Stimulated activated CD4-positive, alpha-beta T cell treated with anti-CD3 and anti-CD28 coated beads, TNF-alpha, amount 100 ng/mL, for 24 hours (primary cell): Measurements from ENCODE around the gene ATG101.

Experiments used
- DNase-seq, 3 experiments: peaks; one replicate each; pipeline ENCODE4 v3.0.0-alpha.2; 2020; ENCODE audit warnings: low read depth in 3 of 3

The ATG101 gene

DNA sequence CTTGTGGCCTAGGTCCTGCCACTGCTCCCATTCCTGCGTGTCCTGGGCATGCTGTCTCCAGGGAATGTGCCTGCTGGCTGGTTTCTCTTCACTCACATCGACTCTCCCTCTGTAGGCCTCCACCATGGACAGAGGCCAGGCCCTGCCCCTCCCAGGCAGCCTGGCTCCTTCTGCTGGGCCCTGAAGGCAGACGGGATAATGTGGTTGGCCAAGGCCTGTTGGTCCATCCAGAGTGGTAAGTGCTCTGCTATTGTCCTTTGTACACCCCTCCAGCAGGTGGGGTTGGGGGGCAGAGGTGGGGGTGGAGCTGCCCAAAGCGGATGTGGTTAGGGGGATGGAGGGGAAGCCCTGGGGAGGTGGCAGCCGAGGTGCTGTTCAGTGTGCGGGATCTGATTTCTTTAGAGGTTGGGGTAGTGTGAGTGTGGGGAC is 28.1 kb upstream of the ATG101 start:
- DNase-seq: no peak

DNA sequence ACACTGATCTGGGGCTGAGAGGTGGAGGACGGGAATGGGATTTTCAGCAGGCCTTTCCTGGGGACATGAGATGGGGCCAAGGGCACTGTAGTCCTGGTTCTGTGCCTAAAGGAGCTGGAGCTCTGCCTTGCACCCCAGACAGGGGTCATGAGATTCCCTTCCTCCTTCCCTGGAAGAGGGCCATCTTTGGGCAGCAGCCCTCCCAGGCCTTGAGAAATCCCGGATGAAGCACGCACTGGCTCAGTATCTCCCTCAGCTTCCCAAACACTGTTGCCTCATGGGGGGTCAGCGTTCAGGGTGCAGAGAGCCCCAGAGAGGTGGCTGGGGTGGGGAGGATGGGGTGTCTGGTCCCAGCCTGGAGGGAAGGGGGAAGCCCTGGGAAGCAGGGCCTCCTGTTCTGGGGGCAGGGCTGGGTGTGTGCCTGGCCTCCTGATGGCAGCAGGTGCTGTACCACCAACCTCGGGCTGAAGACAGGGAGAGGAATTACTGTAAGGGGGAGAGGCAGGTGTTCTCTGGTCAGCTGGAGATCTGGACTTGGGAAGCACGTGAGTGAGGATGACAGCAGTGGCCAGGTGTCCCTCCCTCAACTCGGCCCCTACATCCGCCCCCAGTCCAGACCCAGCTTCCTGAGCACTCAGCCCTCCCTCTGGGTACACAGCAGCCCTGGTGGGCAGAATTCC is 26.9 kb upstream of the ATG101 start:
- no peak for DNase-seq

DNA sequence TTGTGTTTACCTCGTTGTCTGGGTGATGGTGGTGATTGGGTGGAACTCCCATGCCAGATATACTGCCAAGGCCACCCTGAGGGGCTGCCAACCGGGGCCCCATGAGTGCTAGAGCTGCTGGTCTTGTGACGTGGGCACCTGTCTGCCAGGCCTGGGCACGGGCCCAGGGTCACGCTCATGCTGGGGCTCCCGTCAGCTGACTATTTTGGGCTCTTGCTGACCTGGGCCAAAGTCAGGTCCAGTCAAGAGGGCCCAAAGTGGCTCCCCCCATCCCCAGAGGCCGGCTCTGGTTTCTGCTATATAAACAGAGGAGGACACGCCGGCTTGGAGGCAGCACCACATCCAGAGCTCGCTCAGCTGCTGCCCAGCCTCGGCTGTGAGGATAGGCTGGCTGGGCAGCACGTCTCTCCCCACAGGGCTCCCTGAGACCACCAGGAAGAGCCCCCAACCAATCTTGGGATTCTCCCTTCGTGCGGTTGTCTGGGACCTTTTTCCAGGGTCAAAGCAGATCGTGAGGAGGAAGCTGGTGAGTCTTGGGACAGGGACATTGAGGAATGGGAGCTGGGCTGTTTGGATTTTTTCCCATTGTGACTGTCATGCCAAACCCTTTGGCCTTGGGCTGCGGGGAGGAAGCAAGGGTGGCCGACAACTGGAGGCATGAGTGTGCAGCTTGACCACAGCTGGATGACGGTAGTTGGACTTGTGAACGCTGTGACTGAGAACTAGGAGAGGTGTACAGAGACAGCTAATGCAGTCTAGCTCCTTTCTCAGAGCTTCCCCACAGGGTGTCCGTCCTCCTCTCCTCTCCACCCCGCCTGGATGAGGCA is 26.2 kb upstream of the ATG101 start:
- no peak for DNase-seq

DNA sequence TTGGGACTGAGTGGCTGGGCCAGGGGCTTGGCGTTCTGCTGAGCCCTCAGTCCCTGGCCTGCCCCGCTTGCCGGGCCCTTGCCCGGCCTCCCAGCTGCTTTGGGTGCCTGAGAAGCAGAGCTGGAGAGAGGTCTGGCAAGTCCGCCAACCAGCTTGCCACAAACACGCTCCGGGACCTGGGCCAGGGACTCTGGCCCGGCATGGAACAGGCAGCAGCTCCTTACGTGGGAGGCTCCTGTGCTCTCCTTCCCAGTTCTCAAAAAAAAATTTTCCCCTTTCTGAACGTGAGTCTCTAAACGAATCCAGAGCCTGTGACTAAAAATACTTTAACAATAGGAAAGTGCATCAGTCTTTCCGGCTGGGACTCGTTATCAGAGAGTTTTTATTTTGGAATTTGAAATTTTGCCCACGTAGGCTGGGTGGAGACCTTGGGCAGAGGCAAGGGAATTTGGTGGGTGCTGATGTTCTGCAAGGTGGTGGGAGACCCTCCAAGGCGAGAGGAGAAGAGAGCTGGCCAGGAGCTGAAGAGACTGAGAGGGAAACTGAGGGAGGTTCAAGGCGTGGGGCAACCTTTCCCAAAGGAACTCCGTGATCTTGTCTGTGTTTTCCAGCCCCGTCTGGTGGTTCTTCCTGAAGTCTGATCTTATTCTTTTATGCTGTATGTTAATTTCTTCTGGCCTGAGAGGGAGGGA is 25.3 kb upstream of the ATG101 start:
- no peak for DNase-seq

DNA sequence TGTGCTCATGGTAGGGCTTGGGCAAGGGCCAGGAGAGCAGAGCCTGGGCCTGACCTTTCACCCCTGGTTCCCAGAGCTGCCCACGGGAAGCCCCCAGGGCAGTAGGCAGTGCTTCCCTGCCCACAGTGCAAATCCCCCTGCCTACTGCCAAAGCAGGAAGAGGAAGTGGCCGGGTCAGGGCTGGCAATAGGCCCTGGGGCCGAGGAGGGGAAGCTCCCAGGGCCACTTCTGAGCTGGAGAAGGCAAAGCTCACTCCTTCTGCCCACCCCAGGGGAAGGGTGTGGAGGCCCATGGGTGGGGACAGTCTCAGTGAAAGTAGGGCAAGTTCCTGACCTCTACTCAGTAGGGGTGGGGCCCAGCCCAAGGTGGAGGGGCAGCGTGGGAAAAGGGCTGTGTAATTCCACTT is 24.0 kb upstream of the ATG101 start:
- DNase-seq: no peak

DNA sequence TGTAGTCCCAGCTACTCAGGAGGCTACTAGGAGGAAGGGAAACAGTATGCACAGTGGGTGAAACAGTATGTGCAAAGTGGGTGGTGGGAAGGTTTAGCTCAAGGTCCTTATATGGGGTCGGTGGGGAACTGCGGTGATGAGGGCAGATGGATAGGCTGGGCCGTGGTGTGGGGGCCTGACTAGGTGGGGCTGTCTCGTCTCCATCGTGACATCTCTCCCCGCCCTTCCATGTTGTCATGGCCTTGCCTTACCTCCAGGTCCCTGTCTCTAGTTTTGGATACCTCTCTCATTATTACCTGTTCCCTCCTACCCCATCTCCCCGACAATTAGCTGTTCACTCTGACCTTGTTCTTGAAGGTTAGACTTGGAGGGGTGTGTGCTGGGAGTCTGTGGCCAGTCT is 22.9 kb upstream of the ATG101 start:
- DNase-seq: no peak

DNA sequence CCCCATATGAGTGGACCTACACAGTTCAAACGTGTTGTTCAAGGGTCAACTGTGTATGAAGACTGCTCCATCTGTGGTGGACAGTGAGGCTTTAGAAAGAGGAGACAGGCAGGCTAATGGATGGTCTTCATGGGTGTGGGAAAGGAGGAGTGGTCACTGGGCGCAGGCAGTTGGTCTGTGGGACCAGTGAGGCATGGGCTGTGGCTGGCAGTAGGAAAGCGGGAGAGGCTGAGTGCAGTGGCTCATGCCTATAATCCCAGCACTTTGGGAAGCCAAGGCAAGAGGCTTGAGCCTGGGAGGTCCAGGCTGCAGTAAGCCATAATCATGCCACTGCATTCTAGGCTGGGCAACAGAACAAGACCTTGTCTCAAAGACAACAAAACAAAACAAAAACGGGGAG is 20.5 kb upstream of the ATG101 start:
- no peak for DNase-seq

DNA sequence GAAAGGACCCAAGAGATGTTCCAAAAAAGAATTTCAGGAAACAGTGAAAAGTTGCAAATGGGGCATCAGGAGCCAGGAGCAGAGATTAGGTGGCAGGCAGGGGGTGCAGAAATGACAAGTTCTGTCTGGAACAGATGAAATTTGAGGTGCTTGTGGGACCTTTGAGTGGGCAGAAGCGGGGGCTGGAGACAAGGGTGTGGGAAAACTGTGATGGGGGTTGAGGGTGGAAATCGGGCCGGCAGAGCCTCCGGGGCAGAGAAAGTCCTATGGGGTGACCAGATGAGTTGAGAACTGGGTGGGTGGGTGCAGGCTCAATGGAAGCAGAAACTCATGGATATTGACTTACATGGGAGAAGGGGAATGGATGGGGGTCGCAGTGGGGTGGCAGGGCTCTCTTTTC is 20.1 kb upstream of the ATG101 start:
- no peak for DNase-seq

DNA sequence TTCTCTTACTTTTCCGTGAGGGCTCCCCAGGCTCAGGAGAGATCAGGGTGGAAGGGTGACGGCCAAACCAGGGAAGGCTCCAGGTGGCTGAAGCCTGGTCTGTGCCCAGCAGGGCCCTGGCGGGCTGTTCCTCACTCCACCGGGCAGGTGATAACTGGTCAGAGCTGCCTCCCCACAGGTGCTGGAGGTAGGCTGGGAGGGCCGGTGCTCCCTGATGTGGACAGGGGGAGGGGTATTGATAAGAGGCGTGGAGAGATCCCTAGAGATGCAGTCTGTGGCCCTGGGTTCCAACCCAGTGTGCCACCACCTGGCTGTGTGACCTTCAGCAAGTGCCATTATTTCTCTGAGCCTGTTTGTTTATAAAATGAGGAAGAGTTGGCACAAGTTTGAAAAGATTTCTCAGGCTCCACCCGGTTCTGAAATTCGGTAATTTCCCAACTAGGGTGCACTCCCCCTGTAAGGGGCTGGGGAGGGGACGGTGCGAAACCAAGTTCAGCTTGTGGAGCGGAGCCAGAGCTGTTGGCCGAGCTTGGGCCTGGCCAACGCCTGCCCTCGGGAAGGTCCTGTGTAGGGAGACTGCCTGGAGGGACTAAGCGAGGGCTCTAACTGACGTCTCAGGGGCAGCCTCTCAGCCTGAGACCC is 19.5 kb upstream of the ATG101 start:
- DNase-seq: no peak

DNA sequence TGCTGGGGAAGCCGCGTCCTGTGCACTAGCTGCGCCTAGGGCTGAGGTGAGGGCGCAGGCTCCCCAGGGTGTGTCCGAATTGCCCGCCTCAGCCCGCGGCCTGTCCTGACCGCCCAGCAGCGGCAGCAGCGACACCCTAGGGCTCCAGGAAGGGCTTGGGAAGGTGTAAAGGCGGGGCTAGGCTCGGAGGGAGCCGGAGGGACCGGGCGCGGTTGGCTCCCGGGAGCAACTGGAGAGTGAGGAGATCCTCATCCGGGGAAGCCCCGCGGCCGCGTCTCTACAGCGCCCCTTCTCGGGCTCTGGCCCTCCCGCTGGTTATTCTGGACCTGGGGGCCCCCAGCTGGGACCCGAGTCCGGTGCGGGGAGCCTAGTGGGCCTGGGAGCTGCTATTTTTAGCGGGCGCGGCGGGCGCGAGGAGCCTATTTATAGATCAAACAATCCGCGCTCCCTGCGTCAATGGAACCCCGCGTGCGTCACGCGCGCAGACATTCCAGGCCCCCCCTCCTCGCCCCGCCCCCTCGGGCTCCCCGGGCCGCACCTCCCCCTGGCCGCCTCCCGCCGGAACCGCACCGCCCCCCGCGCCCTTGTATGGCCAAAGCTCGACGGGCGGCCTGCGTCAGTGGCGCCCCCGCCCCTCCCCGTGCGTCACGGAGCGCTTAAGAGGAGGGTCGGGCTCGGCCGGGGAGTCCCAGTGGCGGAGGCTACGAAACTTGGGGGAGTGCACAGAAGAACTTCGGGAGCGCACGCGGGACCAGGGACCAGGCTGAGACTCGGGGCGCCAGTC is 18.8 kb upstream of the ATG101 start, which contains the start of gene NR4A1:
Gene NR4A1, plus strand, starts transcription at position 685 of the 784 bp plus-strand sequence. CDS start 2,887 bp downstream, outside the sequence.
- peak; percentile 97 to 99 (median 99) for DNase-seq

DNA sequence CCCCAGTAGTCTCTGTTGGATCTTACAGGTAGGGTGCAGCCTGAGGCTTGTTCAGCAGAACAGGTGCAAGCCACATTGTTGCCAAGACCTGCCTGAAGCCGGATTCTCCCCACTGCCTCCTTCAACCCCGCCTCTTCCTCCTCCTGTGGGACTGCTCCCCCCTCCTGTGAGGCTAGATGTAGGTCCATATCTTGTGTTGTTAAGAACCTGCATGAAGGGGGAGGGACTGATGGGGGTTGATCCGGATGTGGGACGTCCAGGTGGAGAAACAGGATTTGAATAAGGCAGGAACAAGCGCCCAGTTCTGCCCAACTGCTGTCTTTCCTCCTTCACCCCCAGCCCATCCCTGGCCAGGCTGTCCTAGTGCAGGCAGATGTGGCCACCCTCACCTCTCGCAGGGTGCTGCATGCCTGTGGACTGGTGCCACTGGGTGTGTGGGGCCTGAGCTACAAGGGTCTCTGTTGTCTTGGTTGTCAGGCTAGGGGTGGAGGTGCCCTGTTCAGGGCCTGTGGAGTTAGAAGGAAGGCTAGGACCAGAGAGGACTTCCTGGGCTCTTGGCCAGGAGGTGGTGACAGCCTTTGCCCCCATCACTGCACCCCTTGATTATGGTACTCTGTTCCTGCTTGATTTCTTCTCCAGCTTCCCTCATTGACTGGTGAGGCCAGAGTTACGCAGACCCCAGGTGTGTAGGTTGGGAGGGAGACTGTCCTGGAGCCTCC is 17.2 kb upstream of the ATG101 start:
- DNase-seq: no peak

DNA sequence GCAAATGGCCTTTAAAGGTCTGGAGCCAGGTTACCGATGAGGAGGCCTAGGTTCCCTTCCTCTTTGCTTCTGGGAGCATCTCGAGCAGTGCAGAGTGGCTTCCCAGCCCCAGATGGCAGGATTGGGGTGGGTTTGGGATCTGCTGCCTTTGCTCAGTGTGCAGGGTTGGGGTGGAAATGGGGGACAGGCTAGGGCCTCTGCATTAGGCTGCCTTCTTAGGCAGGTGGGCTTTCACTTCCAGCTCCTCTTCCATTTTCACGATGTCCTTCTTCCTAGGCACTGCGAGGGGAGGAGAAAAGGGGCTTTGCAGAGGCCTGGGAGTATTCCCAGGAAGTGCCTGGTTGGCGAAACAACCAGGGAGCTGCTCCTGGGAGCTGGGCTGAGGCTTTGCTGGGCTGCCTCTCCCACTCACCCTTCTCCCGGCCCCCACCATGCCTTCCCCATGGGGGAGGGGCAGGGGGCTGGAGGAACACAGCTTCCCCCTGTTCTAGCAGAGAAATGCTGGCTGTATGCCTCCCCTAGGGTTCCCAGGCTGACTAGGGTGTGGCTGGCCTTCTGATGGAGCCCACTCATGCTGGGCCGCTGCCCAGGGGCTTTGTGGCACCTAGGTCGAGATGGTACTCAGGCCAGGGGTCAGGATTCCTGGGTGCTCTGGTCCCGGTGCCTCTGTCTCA is 16.1 kb upstream of the ATG101 start:
- no peak for DNase-seq

DNA sequence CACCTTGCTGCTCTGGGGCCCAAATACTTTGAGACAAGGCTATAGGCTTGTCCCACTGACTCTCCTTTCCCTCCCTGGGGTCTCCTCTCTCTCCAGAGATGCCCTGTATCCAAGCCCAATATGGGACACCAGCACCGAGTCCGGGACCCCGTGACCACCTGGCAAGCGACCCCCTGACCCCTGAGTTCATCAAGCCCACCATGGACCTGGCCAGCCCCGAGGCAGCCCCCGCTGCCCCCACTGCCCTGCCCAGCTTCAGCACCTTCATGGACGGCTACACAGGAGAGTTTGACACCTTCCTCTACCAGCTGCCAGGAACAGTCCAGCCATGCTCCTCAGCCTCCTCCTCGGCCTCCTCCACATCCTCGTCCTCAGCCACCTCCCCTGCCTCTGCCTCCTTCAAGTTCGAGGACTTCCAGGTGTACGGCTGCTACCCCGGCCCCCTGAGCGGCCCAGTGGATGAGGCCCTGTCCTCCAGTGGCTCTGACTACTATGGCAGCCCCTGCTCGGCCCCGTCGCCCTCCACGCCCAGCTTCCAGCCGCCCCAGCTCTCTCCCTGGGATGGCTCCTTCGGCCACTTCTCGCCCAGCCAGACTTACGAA is 15.4 kb upstream of the ATG101 start:
- DNase-seq: no peak

DNA sequence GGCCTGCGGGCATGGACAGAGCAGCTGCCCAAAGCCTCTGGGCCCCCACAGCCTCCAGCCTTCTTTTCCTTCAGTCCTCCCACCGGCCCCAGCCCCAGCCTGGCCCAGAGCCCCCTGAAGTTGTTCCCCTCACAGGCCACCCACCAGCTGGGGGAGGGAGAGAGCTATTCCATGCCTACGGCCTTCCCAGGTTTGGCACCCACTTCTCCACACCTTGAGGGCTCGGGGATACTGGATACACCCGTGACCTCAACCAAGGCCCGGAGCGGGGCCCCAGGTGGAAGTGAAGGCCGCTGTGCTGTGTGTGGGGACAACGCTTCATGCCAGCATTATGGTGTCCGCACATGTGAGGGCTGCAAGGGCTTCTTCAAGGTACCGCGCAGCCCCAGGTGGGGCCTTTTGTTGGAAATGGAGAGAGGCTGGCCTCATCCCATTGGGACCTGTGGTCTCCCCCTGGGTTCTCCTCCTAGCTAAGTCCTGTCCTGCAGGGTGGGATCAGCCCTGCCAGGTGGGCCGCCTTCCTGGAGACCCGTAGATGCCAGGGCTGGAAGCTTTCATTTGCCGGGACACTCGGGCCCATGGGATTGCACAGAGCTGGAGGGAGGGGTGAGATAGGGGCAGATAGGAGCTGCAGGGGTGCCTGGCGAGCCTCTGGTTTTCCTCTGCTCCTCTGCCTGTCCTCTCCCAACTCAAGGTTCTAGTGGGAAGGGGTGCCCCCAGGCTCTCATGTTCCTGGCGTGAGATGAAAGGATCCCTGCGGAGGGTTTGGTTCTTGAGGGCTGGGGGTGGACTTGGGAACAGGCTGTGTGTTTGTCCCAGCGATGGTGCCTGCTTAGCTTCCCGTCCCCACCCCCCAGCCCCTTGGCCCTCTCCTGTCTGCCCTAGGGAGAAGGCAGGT is 14.7 kb upstream of the ATG101 start:
- no peak for DNase-seq

DNA sequence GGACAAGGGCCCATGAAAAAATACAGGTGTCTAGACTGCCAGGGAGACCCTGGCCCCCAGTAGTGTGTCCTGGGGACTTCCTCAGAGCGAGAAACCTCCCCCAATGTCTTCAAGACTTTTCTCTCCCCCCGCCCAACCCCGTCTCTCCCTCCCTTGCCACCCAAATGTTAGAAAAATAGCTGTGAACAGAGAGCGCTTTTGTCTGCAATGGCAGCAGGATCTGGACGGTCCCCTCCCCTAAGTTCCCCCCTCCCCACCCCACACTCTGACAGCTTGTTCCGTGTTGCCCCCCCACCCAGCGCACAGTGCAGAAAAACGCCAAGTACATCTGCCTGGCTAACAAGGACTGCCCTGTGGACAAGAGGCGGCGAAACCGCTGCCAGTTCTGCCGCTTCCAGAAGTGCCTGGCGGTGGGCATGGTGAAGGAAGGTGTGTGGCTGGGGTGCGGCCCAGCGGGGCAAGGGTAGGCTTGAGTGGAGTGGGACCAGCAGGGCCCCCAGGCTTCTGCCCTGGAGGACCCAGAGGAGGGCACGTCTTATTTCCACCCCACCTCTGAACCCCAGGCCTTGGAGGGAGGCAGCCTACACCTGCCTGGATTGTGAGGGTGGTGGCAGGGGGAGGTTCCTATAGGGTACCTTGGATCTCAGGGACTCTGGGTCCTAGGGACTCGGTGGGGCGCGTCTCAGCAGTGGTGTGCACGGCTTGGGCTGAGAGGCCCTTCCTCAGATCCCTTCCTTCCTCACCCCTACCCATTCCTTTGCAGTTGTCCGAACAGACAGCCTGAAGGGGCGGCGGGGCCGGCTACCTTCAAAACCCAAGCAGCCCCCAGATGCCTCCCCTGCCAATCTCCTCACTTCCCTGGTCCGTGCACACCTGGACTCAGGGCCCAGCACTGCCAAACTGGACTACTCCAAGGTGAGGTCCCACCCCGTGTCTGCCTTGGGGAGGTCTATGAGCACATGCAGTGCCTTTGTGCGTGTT is 13.8 kb upstream of the ATG101 start:
- no peak for DNase-seq

DNA sequence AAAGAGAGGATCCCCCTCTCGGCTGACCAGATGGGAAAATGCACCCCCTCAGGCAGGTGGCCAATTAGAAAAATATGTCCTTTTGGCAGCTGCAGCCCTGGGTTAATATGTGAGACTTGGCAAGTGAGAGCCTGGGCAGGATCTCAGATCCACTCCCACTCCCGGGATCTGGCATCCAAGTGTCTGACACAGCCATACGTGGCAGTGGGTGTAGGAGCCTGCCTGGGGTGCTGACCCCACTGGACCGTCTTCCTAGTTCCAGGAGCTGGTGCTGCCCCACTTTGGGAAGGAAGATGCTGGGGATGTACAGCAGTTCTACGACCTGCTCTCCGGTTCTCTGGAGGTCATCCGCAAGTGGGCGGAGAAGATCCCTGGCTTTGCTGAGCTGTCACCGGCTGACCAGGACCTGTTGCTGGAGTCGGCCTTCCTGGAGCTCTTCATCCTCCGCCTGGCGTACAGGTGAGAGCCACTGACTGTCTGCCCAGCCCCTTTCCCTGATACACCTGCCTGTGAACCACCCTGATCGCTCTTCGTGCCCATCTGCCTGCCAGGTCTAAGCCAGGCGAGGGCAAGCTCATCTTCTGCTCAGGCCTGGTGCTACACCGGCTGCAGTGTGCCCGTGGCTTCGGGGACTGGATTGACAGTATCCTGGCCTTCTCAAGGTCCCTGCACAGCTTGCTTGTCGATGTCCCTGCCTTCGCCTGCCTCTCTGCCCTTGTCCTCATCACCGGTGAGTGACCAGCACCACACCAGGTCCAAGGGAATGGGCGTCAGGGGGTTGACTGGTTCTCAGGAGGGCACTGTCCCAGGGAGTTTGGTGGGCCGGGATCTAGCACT is 12.8 kb upstream of the ATG101 start:
- DNase-seq: no peak
